ENCODE measurements around the gene ABCD3. TPM values are rescaled to one million over a fixed set of nuclear protein-coding genes. Genes with fewer than 3 reads are reported as not detected.

Gene ABCD3
- total and polyA plus RNA-seq, 2 donors from 2014 or later: 43.2 to 65.1 TPM

DNA sequence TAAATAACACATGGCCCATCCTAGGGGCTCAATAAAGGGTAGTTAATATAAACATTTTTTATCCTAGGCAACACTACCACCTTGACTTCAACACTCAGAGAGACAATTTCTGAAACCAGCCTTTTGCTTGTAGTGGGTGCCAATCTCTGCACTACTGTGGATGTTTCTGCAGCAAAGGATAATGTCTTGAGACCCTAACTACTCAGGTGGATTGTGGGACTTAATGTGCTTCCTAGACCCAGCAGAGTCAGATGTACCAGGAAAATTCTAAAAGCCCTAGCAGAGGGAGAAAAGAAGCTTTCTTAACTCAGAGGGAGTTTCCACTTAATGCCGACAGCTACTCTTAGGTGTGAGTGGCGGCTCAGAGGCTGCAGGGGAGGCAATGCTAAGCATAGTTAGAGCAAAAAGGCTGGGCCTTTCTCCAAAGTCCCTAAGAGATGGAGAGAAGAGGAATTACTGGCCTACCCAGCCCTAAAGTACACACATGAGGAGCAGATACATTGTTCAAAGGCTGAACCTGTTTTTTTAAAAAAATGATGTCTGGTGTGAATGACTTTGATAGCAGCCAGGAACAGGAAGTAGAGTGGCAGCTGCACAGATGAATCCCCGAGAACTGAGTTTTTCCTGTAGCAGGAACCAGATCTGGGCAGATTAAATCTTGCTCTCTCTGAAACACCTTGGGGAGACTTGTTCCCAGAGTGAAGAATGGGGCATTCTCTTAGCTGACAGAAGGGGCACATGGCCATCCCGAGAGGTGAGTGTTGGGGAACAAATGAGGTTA lies 33.5 kb upstream of the ABCD3 start:
- DNase-seq: peak in 1 of 5 donors; percentile 8
- H3K27ac ChIP-seq (ENCODE audit: low read depth in 2 of 2, low read length in 2 of 2): peak overlapping the region; percentile 75 to 79

GRCh38 chr1:94385308-94385929 lies 32.8 kb upstream of the ABCD3 start:
- Histone ChIP-seq H3K27me3 (ENCODE audit: control insufficient read depth, insufficient read depth, low read length) (no peaks in the 10 kb centered on the region), H3K4me3 (ENCODE audit: low read length in 3 of 3) (peak overlapping the region in 1 of 3 donors; percentile 8), H3K27ac (ENCODE audit: low read depth in 2 of 2, low read length in 2 of 2) (peak overlapping the region; percentile 75 to 79), H3K9ac (ENCODE audit: low read length in 3 of 3) (no peak overlapping the region), H3K9me3 (ENCODE audit: control insufficient read depth in 2 of 3, insufficient read depth in 1 of 3, low read length in 3 of 3) (no peaks in the 10 kb centered on the region), H3K4me1 (ENCODE audit: control insufficient read depth in 2 of 3, insufficient read depth in 2 of 3, low read depth in 1 of 3, low read length in 3 of 3) (peaks cover 3 to 34% (median 14%) of the 10 kb centered on the region in 3 donors), H3K36me3 (ENCODE audit: control insufficient read depth in 2 of 3, insufficient read depth in 3 of 3, low read length in 3 of 3) (no peaks in the 10 kb centered on the region)
- FAIRE-seq (no peak), DNase-seq (no peak)
- intact Hi-C loops (cut with DNase I): no loop called here
- TF ChIP-seq, protein P1, sequence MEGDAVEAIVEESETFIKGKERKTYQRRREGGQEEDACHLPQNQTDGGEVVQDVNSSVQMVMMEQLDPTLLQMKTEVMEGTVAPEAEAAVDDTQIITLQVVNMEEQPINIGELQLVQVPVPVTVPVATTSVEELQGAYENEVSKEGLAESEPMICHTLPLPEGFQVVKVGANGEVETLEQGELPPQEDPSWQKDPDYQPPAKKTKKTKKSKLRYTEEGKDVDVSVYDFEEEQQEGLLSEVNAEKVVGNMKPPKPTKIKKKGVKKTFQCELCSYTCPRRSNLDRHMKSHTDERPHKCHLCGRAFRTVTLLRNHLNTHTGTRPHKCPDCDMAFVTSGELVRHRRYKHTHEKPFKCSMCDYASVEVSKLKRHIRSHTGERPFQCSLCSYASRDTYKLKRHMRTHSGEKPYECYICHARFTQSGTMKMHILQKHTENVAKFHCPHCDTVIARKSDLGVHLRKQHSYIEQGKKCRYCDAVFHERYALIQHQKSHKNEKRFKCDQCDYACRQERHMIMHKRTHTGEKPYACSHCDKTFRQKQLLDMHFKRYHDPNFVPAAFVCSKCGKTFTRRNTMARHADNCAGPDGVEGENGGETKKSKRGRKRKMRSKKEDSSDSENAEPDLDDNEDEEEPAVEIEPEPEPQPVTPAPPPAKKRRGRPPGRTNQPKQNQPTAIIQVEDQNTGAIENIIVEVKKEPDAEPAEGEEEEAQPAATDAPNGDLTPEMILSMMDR (IDR thresholded peaks at IDR 0.05; ENCODE audit: borderline replicate concordance, extremely low read depth, insufficient read depth): no peak

More for the DNA sequence above, 33.5 kb upstream of the ABCD3 start:
- FAIRE-seq: no peak
- Histone ChIP-seq H3K4me3 (ENCODE audit: low read length in 3 of 3) (peak overlapping the region in 2 of 3 donors; percentile 3 to 8), H3K9ac (ENCODE audit: low read length in 3 of 3) (peak overlapping the region in 1 of 3 donors; percentile 17), H3K27me3 (ENCODE audit: control insufficient read depth, insufficient read depth, low read length) (no peaks in the 10 kb centered on the region), H3K36me3 (ENCODE audit: control insufficient read depth in 2 of 3, insufficient read depth in 3 of 3, low read length in 3 of 3) (no peaks in the 10 kb centered on the region), H3K9me3 (ENCODE audit: control insufficient read depth in 2 of 3, insufficient read depth in 1 of 3, low read length in 3 of 3) (no peaks in the 10 kb centered on the region), H3K4me1 (ENCODE audit: control insufficient read depth in 2 of 3, insufficient read depth in 2 of 3, low read depth in 1 of 3, low read length in 3 of 3) (peaks cover 3 to 34% (median 14%) of the 10 kb centered on the region in 3 donors)
- intact Hi-C loops (cut with DNase I): no loop called here
- TF ChIP-seq, protein P1 (IDR thresholded peaks at IDR 0.05; ENCODE audit: borderline replicate concordance, extremely low read depth, insufficient read depth): no peak

DNA sequence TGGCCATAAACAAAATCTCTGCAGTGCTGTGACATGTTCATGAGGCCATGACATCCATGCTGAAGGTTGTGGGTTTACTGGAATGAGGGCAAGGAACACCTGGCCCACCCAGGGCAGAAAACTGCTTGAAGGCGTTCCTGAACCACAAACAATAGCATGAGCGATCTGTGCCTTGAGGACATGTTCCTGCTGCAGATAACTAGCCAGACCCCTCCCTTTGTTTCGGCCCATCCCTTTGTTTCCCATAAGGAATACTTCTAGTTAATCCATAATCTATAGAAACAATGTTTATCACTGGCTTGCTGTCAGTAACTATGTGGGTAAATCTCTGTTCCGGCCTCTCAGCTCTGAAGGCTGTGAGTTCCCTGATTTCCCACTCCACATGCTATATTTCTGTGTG lies 28.9 kb upstream of the ABCD3 start:
- no peaks in the 10 kb centered on the region for H3K36me3 ChIP-seq (ENCODE audit: control insufficient read depth in 2 of 3, insufficient read depth in 3 of 3, low read length in 3 of 3)
- no peak overlapping the region for H3K4me3 ChIP-seq (ENCODE audit: low read length in 3 of 3)
- H3K27me3 ChIP-seq (ENCODE audit: control insufficient read depth, insufficient read depth, low read length): no peaks in the 10 kb centered on the region
- DNase-seq (no peak), FAIRE-seq (no peak)
- no peak overlapping the region for H3K9ac ChIP-seq (ENCODE audit: low read length in 3 of 3)
- H3K27ac ChIP-seq (ENCODE audit: low read depth in 2 of 2, low read length in 2 of 2): no peak overlapping the region
- TF ChIP-seq, protein P1 (IDR thresholded peaks at IDR 0.05; ENCODE audit: borderline replicate concordance, extremely low read depth, insufficient read depth): no peak
- H3K4me1 ChIP-seq (ENCODE audit: control insufficient read depth in 2 of 3, insufficient read depth in 2 of 3, low read depth in 1 of 3, low read length in 3 of 3): peaks cover 3 to 23% (median 12%) of the 10 kb centered on the region in 3 donors
- intact Hi-C loops (cut with DNase I): no loop called here
- no peaks in the 10 kb centered on the region for H3K9me3 ChIP-seq (ENCODE audit: control insufficient read depth in 2 of 3, insufficient read depth in 1 of 3, low read length in 3 of 3)
